LoVo (cell line): ENCODE data around the gene STK33.

ENCODE experiments used
- DNase-seq: peaks from one replicate; pipeline ENCODE4 v3.0.0-alpha.2; 2016; ENCODE audit warnings: low spot score

The STK33 gene

GRCh38 chr11:8373519-8374432 lies 220.3 kb downstream of the STK33 start:
- no peak for DNase-seq

- no peak for DNase-seq
Measured at GRCh38 chr11:8372641-8373381, 221.2 kb downstream of the STK33 start.

- DNase-seq = no peak
Measured at GRCh38 chr11:8371516-8371884, 222.5 kb downstream of the STK33 start.

GRCh38 chr11:8370812-8371515 lies 223.1 kb downstream of the STK33 start:
- DNase-seq = no peak

- DNase-seq = no peak
Measured at GRCh38 chr11:8369592-8370205, 224.3 kb downstream of the STK33 start.

- DNase-seq = no peak
Measured at GRCh38 chr11:8368772-8369171, 225.3 kb downstream of the STK33 start.

GRCh38 chr11:8368194-8368593 lies 225.8 kb downstream of the STK33 start:
- no peak for DNase-seq

- DNase-seq = no peak
Measured at GRCh38 chr11:8366316-8366715, 227.7 kb downstream of the STK33 start.

- no peak for DNase-seq
Measured at GRCh38 chr11:8365216-8365941, 228.6 kb downstream of the STK33 start.

- DNase-seq = no peak
Measured at GRCh38 chr11:8363921-8364320, 230.1 kb downstream of the STK33 start.

- DNase-seq = no peak
Measured at GRCh38 chr11:8362899-8363298, 231.1 kb downstream of the STK33 start.

GRCh38 chr11:8362491-8362890 lies 231.5 kb downstream of the STK33 start:
- no peak for DNase-seq

GRCh38 chr11:8361664-8362210 lies 232.3 kb downstream of the STK33 start:
- no peak for DNase-seq

- no peak for DNase-seq
Measured at GRCh38 chr11:8361206-8361605, 232.8 kb downstream of the STK33 start.

GRCh38 chr11:8360086-8360828 lies 233.8 kb downstream of the STK33 start:
- no peak for DNase-seq

- no peak for DNase-seq
Measured at GRCh38 chr11:8359521-8359920, 234.5 kb downstream of the STK33 start.

GRCh38 chr11:8357891-8358566 lies 236.0 kb downstream of the STK33 start:
- DNase-seq = no peak

- no peak for DNase-seq
Measured at GRCh38 chr11:8357505-8357888, 236.5 kb downstream of the STK33 start.

GRCh38 chr11:8356721-8357504 lies 237.1 kb downstream of the STK33 start:
- DNase-seq = no peak
